A204.1 (cell line): ENCODE data around the gene PODXL.

Experiments used
- FAIRE-seq: peaks from 2 replicates; lab custom pipeline; 2012; peaks lifted over from hg19 to GRCh38; lab: Jason Lieb, UNC

Gene PODXL

DNA sequence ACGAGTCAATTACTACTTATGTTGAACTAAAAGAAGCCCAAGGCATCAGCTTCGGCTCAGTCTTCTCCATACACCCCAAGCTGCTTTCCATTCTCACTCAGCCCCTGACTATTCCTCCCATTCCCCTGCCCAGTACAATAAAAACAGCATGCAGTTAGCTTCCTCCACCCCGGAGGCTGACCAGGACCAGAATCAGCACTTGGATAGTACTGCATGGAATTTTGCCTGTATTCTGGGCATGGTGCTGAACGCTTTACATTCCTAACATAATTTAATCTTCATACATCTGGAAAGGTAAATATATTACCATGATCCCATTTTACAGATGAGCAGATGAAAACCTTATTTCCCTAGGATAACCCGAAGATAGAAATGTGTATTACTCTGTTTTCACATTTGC, 7.5 kb upstream of the PODXL start:
- no peak for FAIRE-seq

DNA sequence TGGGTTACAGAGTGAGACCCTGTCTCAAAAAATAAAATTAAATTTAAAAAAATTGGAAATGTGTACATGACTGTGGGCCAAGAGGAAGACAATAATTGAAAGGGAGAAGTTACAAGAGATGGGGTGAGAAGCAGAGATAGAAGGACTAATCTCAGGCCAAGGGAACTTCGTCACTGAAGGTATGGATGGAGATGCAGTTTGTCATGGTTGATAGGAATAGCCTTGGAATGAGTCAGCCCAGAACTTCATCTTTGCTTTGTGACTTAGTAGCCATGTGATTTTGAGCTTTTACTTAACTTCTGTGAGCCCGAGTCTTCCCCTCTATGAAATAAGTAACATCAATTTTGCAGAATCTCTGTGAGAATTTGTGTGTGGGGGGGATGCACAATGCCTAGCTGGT, 6.5 kb upstream of the PODXL start:
- FAIRE-seq, result no peak

DNA sequence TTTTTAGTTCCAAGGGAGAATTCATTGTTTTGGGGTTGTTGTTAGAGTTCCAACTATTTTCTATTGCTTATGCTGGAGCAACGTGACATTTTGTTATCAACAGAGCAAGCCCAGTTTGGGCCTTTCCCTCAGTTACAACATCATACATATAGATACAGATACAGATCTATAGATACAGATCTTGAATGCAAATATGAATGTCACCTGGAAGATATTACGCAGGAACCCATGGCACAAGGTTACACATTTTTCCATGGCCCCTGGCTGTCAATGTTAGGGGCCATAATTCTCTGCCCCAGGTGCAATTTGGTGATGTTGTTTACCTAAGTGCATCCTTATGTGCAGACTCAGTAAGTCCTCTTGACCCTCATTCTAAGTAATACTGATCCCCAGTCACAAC, 3.6 kb upstream of the PODXL start:
- FAIRE-seq, result no peak

DNA sequence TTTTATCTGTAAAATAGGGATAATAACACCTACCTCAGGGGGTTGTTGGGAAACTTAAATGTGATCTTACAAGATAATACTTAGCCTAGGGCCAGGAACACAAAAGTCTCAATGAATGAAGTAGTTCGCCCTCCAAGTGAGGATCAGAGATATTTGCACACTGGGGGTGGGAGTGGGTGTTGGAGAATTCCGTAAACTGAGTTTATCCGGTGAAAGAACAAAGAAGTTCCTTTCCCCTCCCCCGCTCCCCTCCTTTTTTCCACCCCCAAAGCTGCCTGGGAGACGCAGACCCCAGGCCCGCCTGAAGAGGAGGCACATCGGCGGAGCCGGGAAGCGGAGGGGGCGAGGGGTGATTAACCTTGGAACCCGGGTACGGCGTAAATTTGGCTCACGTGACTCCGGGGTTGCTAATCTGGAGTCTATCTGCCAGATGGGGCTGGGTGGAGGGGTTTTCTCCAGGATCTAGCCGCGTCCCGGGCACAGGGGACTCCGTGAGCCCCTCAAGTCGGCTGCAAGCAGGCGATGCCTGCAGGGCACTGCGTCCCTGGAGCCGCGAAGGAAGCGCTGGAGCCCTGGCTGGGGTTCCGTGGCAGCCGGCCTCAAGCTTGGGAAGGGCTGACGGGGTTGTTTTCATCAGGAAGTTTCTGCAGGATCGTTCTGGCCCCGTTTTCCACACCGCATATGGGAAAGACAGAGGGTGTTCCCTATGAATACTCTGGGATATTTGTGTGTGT, 1.4 kb upstream of the PODXL start:
- FAIRE-seq, result no peak

DNA sequence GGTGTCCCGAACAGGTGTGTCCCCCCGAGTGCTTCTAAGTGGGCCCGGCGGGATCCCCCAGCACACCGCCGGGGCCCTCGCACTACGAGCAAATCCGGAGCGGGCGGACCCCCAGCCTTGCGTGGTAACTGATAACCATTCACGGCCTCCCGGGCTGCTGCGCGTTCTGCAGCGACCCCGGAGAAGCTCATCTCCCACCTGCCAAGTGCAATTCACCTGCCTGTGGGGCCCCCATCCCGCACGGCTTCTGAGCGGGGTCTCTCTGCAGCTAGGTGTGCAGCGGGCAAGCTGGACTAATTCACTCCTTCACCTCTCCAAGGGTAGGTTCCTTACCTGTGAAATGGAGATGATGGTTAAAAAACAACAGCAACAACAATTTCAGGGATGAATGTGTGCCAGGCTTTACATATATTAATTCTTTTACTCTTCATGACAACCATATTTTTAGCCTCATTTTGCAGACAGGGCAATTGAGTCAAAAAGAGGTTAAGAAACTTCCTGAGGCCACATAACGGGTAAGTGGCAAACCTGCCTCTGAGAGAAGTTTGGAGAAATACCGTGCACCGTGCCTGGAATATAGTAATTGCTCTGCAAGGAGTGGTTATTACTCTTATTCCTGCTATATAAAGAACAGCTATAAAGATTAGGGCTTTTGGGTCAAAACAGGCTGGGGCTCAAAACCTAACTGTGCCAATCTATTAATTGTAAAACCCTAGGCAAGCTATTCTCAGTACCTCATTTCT, 652 bp upstream of the PODXL start:
- no peak for FAIRE-seq

DNA sequence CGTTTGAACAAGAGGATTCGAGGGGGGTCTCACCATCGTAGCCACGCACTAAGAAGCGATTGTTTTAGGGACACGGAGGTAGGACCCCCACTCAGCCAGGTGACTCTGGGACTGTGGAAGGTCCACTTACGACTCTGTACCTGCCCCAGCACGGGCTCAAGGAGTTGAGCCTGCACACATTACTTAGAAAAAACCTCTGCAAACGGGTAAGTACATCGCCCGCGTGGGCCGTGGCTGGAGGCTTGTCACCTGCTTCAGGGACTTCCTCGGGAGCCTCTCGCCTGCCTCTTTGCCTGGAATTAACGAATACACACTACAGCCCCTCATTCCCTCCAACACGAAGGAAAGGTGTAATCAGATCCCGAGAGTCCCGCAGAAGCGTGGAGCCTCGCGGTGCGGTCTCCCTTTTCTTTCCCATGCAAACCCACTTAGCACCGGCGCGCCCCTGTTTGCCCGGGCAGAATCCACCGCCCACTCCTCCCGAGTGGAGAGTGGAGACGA, 826 bp downstream of the PODXL start:
- no peak for FAIRE-seq

DNA sequence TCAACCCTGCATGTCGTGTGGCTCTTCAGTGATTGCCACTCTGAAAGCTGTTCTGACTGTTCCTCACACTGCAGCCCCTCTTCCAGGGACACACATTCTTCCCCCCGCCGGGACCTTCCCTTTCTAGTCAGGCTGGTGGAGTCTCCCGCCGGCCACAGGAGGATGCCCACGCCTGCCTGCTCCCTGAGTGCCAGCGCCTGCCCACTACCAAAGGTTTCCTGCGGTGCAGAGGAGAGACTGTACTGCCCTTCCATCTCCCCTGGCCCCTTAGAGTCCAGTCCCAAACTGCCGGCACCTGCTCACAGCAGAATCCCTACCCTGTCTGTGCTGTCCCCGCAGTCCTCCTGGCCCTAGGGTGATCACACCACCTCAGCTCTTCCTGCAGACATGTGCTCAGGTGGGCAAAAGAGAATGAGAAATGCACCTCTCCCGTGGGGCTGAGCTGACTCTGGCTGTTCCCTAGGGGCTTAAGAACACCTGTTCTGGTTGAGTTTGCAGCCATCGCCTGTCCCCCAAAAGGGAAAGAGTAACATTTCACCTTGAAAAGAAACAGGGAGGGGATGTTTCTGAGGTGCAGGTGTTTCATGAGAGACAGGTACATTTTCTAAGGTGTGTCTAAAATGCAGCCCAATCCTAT, 1.4 kb downstream of the PODXL start:
- FAIRE-seq, result no peak

DNA sequence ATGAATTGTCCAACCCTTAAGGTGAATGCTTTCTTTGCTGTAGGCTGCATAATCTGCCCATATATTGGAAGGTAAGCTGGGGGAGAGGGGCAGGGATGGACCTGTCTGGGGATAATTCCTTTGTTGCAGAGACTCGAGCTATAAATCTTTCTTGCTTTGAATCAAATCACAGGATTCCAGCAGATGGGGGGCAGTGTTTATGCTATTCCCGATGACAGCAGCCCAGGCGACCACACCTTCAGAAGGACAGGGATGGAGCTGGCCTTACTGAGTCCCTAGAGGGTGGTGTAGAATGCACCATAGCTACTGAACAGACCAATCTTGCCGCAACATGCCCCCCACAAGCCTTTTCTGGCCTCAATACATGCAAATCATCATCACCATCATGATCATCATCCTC, 2.5 kb downstream of the PODXL start:
- FAIRE-seq, result no peak

DNA sequence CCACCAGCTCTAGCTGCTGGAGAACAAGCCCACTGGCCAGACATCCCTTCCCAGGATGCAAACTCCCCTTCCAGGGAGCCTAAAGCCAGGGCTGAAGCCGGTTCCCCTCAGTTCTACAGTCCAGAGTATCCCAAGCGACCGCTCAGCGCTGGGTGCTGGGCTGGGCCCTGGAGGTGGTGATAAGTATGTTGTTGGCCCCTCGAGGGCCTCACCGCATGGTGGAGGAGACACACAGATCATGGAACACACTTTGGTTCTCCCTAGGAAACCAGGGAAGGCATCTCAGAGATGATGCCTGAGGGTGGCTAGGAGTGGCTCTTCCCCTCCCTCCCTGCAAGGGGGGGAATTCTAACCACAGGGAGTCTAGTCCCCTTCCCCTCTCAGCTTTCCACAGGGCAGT, 4.4 kb downstream of the PODXL start:
- no peak for FAIRE-seq

DNA sequence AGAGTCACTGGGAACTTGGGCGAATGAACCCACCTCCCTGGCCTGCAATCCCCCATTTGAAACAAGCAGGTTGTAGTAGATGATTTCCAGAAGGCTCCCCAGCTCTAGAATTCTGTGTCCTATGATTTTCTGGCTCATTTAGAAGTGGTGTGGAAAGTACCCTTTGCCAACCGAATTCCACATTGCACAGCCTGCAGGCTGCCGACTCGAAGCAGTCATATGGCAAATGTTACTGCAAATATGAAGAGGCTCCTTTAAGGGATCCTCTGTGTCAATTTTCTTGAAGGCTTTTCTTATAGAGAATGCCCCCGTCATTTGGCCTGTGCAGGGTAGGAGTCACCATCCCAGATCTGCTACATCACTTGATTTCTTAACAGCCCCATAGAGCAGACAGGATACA, 5.6 kb downstream of the PODXL start:
- FAIRE-seq, result no peak

DNA sequence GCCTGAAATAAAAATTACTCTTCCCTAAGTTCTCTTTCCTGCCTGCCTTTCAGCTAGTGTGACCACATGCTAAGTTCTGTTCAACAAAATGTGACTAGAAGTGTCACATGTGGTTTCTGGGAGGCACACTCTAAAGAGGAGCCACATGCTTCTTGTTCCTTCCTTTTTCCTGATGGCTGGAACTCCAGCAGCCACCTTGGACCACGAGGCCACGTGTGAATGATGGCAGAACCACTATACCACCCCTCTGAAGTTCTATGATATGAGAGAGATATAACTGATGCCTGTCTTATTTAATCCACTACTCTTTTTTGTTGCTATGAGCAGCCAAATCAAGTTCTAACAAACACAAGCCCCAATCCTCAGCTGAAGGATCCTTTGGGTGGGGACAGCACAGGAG, 8.1 kb downstream of the PODXL start:
- no peak for FAIRE-seq

DNA sequence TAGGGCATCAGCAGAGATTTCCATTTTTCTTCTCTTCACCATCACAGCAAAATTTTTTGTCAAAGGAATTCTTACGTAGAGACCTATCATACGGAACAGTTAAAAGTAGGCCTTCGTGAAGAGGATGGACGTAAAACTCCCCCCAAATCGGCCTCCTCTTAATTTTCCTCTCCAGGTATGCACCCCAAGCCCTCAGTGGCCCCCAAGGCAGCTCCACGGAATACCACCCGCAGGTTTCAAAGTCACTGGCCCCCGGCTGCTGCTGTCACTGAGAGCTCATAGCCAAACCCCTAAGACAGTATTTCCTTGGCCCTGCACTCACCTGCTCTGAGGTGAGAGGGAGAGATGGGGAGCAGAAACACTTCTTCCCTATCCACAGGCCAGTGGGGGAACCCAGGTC, 8.8 kb downstream of the PODXL start:
- no peak for FAIRE-seq

DNA sequence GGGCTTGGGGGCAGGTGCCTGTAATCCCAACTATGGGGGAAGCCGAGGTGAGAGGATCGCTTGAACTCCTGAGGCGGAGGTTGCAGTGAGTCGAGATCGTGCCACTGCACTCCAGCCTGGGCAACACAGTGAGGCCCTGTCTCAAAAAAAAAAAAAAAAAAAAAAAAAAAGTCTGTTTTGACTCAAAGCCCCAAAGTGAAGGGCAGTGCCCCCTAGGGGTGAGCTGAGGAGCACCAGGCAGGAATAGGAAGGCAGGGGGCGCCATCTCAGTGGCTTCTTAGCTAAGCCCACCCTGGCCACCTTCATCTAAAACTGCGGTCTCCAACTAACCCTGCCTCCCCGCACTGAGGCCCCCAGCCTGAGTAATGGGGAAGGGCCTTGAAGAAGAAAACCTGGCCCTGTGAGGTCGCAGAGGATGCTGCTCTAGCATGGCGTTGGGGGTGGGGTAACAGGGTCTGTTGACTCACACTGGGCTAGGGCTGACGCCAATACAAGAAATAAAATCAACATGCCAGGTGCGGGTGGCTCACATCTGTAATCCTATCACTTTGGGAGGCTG, 9.8 kb downstream of the PODXL start:
- FAIRE-seq, result no peak

DNA sequence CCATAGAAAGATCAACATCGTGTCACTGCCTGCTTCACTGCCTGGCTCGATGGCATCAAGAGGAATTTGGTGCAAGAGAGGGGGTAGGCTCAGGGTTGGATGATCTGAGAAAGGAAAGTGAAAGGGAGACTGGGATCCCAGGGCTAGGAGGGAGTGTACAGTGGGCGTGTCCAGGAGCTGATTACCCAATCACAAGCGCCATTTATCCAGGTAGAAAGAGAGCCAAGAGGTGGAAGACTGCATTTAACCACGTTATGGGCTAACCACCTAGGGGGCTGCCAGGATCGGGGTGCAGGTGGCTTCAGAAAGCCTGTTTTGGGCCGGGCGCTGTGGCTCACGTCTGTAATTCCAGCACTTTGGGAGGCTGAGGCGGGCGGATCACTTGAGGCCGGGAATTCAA, 10.3 kb downstream of the PODXL start:
- FAIRE-seq, result no peak

DNA sequence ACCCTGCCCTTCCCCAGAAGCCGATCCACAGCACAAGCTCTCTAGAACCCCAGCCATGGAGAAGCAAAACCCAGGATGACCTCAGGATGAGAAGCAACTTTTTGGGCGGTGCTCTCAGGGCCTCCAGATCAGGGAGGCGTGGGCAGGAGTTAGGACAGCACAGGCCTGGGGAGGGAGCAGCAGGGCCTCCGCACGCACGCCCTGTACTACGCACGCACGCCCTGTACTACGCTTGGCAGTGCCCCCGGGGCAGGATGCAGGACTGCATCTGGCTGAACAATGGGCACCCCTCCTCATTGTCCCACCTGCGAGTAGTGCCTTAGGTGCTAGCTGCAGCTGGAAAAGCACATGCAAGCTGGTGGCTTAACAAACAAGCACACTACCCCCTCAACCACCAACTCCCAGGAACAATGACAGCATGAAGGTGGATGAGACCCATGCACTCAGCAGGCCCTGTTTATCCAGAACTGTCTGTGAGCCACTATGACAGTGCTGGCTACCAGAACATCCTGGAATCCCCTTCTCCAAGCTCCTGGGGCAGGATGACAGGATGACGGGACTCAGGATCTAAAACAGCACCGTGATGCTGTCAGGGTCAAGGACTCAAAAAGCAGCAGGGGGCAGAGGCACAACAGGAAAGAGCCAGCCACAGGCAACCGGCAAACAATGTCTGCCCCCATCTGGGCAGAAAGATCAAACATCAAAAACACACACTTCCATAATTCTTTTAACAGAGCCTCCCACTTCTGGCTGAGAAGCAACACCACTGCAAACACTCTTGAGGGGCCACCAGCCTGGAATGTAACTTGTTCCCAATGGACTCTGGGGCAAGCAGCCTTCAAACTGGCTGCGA, 11.8 kb downstream of the PODXL start:
- FAIRE-seq, result no peak

DNA sequence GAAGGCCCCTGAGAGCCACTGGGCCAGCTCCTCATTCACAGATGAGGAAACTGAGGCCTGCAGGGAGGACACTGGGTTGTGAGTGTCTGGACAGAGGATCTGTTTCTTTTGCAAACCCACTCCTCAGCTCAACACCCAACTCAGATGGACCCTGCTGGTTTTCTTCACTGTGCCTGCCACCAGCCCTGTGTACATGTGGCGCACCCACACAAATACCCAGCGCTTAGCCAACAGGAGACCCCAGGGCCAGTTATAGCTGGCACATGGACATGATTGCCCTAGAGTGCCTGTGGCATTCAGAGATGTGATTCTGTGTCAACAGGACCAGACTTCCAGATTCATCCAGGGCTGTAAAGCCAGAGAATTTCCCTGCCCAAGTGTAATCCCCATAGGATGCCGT, 12.4 kb downstream of the PODXL start:
- no peak for FAIRE-seq

DNA sequence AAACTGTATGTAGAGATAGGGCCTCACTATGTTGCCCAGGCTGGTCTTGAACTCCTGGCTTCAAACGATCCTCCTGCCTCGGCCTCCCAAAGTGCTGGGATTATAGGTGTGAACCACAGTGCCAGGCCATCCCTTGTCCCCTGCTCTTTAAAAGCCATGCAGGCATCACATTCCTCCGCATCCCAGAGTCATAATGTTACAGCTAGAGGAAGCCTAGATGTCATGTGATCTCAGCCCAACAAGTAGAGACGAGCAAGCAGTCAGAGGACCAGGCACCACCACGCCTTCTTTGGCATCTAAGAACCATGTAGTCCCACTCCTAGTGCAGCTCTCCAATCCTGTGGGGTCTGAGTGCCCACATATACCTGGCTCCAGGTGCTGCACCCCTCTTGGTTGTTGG, 13.1 kb downstream of the PODXL start:
- no peak for FAIRE-seq

DNA sequence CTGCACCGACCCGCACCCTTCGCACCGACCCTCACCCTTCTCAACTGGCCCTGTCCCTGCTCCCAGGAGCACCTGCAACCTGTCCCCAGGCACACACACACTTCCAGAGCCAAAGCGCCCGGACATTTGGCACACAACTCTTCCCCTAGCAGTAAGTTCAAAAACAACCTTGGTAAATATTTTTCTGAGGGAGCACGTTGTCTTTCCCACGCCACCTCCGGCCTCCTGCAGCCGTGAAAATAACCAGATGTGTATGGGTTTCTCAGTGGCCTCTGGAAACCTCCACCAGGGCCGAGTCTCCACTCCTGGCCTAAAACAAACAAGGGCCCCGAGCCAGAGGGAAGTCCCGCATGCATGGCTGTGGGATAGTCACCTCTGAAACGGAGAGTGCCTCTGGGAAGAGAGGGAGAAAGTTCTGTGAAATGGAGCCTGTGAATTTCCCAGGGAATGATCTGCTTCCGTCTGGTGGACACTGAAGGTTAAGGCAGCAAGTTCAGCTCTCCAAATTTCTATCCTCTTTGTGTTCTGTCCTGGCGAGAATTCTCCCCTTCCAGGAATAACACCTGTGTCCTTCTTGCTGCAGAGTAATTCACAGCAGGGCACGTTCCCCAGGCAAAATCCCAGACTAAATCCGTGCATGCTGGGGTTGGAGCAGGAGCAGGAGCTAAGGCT, 15.8 kb downstream of the PODXL start:
- no peak for FAIRE-seq

DNA sequence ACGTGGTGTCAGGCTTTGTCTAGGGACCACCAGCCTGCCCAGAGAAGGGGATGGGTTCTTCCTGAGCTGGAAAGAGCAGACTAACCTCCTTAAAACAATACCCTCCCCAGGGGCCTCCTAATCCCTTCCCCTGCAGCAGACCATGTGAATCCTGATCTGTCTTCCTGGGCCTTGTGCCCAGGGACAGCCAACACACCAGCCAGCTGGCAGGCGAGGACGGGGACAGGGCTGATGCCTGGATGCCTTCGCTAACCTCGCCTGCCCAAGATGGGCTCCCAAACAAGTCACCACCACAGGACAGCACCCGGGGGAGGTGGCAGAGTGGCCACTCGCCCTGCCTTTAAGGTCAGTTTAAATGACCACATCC, 17.6 kb downstream of the PODXL start:
- no peak for FAIRE-seq

DNA sequence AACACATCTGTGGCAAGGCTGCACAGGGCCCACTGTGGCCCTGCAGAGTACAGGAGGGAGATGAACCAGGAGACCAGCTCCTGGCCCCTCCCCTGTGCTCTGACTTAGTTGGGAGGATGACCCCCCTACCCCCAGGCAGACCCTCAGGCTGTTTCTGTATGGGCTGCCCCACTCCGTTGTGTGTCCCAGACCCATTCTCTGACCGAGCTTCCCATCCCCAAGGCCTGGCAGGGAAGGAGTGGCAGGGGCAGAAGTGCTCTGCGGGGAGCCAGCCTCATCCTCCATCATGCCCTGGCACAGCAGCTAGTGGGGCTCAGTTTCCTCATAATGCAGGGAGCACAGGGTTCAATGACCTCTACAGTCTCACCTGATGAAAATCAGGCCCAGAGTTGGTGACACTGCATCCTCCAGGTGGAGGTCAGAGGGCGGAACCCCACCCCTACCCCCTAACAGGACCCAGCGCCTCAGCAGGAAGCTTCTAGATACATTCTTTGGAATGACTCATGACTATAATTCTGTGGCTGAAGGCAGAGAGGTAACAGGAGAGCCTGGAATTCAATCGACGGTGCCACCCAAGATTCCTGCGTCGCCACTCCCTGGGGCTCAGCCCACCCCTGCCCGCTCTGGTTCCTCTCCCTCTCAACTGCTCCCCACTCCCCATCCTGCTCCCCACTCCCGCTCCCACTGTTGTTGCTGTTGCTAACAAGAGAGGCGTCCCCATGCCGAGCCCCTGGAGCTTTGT, 18.2 kb downstream of the PODXL start:
- no peak for FAIRE-seq

DNA sequence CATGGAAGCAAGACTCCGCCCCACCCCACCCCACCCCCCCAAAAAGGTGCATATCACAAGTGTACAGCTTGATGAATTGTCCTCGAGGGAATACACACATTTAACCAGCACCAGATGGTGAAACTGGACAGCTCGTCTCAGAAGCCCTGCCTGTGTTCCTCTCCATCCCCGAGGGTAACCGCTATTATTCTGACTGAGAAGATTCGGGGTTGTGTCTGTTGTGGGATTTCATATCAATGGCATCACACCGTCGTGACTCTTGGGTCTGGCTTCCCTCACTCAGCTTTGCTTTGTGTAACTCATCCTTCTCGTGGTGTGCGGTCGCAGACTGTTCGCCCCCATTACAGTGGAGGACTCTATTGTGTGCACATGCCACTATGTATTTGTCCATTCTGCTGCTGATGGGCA, 18.9 kb downstream of the PODXL start:
- no peak for FAIRE-seq
